HG03139 (cell line): ENCODE results near the gene DCLRE1C.
A peak's percentile ranks its signal among the peaks of the same experiment; 100 is the strongest.
"Not testable (repeated sequence)": the region's sequence is repeated elsewhere in the genome, so short reads cannot be mapped to it uniquely, and the experiment has no call there.

ENCODE experiments used
- ATAC-seq: cut with Tn5 transposase; IDR thresholded peaks from one replicate; pipeline ENCODE4 v1.9.1; 2021; ENCODE audit not compliant: unreplicated experiment

Gene DCLRE1C

DNA sequence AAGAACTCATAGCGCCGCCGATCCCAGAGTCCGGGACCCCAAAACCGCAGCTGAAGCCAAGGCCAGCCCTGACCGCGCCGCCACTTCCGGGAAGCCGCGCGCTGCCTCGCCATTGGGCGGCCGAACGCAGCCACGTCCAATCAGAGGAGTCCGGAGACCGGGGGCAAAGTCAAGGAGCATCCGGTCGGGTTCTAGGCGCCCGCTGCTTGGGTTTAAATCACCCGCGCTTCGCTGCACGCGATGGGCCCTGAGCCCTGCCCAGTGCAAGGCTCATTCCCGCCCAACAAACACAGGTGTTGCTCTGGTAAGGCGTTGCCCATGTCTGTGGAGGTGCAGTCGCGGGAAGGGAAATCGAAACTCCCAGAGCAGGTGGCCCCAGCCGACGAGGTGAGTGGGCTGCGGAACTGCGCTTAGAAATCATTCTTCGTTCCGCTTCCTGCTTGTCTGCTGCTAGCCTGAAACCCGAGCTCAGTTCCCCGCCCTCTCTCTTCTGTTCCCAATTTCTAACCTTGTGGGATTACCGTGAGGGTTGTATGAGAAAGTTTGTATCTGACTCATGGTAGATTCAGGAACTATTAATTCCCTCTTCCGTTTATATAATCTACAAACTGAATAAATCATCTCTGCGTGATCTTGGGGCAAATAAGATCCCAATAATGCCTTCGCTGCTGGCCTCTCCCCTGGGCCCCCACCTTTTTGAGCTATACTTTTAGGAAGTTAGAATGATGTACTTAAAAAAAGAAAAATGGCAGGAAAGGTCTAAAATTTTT is at the start of gene DCLRE1C:
Gene DCLRE1C, minus strand, starts transcription at position 96 of the 770 bp plus-strand sequence. Its CDS starts 86 bp downstream, at position 10.
- peak; percentile 75 for ATAC-seq

DNA sequence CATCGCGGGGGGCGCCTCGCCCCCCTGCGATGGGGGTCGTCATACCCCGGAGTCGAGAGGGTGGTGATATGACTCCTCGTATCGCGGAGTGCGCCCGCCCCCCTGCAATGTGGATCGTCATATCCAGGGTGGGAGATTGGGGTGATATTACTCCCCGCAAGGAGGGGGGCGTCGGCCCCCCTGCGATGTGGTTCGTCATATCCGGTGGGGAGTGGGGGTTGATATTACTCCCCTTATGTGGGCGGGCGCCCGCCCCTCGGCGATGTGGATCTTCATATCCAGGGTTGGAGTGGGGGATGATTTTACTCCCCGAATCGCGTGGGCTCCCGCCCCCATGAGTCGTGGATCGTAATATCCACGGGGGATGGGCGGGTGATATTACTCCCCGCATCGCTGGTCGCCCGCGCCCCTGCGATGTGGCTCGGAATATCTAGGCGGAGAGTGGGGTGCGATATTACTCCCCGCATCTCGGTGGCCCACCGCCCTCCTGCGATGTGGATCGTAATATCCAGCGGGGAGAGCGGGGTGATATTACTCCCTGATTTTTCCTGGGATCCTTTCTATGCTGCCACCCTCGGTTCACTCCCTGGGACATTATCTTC is 42.2 kb upstream of the DCLRE1C start:
- no peak for ATAC-seq

DNA sequence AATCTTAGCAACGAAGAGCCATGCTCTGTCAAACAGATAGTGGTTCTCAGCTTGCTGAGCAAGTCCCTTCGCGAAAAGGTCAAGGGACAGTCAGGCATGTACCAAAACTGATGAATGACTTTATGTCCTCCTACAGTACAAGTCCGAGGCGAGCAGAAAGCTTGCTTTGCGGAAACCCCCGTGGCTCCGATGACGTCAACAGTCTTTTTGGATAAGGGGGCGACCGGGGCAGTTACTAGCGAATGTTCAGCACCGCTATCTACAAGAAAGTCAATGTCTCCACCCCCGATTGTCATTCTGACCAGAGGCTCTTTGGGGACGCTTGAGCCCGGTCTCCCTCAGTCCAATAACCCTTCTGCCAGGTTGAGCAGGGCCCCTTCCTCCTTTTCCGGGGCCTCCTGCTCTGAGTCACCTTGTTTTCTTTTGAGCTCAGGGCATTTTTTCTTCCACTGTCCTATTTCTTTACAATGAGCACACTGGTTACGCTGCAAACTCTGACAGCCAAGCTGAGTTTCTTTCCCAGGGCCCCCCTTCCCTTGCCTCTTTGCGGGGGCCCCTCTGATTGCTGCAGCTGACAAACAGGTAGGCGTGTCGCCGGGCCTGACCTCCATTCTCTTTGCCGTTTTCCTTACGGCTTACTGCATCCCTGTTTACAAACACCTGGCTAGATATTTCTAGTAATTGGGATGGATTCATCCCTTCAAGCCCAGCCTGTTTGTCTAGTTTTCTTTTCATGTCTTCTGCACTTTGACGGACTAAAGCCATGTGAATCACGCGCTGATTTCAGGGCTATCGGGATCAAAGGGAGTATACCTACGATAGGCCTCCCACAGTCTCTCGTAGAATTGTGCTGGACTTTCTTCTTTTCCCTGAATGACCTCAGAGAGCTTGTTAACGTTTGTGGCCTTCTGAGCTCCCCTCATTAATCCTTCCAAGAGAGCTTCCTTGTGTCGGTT is 39.9 kb upstream of the DCLRE1C start:
- ATAC-seq = not testable (repeated sequence)

DNA sequence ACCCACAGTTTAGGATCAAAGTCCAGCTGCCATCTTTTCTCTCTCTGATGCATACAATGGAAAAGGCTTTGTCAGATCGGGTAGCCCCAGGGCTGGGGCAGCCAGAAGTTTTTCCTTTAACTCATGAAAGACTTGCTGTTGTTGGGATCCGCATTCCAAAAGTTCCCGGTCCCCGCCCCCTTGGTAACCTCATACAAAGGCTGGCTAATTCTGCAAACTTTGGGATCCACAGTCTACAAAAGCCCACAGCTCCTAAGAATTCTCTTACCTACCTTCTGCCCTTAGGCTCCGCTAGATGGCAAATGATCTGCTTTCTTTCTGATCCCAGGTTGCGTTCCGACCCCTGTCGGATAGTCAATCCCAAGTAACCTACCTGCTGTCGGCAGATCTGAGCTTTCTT is 38.4 kb upstream of the DCLRE1C start:
- not testable (repeated sequence) for ATAC-seq

DNA sequence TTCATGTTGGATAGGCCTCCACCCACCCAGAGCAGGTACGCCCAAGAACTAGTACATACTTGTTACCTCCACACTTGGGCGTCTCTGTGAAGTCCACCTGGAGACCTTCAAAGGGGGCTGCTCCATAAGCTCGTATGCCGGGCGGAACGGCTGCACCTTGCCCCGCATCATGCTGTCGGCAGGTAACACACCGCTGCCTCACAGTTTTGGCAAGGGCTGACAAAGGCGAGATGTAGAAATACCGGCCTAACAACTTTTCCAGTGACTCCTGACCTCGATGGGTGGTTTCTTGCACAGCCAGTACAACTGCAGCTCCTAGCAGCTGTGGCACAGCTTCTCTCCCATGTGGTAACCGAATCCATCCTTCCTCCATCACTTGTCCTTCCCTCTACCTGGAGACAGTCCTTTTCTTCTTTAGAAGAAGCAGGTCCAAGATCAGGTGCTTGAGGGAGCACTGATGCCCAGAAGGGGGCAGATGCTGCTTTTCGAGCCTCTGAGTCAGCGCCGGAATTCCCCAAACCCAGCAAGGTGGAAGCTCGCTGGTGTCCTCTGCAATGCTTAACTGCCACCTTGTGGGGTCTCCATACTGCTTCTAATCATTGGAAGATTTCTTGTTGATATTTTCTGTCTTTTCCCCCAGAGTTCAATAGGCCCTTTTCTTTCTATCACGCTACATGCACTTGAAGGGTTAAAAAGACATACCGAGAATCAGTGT is 37.3 kb upstream of the DCLRE1C start:
- ATAC-seq = not testable (repeated sequence)

DNA sequence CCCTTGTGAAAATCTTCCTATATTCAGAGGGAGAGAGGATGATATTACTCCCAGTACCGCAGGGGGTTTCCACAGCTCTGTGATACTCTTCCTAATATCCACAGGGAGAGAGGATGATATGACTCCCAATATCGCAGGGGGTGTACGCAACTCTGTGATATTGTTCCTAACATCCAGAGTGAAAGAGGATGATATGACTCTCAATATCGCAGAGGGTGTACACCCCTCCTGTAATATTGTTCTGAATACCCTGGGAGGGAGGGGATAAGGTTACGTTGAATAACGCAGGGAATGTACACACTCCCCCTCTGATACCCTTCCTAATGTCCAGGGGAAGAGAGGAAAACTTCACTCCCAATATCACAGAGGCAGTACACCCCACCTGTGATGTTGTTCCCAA is 35.7 kb upstream of the DCLRE1C start:
- not testable (repeated sequence) for ATAC-seq

DNA sequence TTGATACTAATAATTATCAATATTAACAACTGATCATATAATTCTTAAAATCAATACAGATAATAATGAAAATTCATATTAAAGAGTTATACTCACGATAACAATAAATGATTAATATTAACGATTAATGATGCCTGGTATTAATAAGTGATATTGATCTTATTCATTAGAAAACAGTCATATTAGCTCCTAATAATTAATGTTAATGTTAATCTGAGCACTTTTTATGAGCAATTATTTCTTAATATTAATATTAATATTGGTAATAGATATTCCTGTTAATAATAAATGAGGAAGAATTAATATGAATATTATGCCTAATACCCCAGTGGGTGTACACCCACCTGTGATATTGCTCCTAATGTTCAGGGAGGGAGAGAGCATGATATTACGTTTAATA is 28.8 kb upstream of the DCLRE1C start:
- ATAC-seq = no peak

DNA sequence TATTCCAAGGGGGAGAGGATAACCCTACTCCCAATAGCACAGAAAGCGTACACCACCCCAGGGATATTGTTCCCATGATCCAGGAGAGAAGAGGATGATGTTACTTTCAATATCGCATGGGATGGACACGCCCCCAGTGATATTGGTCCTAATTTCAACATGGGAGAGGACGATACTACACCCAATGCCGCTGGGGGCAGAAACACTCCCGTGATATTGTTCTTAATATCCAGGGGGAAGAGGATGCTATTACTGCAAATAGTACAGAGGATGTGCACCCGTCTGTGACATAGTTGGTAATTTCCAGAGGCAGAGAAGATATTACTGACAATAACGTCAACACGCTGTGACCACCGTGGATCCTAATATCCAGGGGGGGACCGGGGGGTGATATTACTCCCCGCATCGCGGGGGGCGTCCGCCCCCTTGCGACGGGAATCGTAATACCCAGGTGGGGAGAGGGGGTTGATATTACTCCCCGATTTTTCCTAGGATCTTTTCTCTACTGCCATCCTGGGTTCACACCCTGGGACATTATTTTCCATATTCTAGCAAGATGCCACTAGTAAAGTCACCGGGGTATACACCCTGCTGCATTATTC is 21.9 kb upstream of the DCLRE1C start:
- ATAC-seq = no peak

DNA sequence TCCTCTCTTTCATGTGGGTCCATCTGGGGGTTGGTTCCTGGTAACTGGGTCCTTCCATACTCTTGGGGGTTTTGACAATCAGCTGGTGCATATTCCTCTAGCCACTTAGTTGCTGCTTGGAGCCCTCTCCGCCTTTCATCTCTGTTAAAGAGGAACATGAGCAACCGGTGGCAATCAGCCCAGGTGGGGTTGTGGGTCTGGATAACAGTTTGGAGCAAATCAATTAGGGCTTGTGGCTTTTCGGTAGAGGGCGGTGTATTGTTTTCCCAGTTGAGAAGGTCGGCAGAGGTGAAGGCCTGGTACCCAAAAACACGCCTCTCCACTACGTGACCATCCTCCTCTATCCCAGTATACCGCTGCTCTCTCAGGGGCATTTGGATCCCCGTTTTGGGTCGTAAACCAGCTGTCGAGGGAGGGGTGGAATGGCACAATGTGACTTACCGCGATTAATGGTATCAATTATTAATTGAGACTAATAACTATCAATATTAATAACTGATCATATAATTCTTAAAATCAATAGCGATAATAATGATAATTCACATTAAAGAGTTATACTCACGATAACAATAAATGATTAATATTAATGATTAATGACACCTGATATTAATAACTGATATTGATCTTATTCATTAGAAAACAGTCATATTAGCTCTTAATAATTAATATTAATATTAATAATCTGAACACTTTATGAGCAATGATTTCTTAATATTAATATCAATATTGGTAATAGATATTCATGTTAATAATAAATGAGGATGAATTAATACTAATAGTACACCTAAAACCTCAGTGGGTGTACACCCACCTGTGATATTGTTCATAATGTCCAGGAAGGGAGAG is 20.5 kb upstream of the DCLRE1C start:
- ATAC-seq = not testable (repeated sequence)

DNA sequence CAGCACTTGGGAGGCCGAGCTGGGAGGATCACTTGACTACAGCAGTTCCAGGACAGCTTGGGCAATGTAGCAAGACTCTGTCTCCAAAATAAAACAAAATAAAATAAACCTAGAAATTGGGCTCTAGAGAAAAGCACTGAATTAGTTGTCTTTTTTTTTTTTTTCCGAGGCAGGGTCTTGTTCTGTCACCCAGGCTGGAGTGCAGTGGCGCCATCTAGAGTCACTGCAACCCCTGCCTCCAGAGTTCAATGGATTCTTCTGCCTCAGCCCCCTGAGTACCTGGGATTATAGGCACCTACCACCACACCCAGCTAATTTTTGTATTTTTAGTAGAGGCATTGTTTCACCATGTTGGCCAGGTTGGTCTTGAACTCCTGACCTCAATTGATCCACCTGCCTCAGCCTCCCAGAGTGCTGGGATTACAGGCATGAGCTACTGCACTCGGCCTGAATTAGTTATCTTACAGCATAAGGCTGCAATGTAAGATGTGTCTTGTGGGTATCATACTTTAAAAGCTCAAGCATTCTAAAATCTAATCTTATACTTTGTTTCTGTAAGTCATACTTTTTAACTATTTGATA is 18.1 kb upstream of the DCLRE1C start:
- ATAC-seq = no peak

DNA sequence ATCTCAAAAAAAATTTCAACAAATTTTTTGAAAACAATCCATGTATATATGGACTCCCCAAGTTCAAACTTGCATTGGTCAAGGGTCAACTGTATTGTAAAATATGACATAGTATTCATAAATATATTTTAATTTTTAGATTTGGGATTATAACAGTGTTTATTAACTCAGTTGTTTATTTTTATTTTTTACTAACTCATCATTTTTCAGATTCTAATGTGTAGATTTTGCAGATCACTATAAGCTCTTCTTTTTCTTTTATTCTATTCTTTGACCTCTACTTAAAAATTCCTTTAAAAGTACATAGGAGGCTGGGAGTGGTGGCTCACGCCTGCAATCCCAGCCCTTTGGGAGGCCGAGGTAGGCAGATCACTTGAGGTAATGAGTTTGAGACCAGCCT is 14.0 kb upstream of the DCLRE1C start:
- ATAC-seq = no peak

DNA sequence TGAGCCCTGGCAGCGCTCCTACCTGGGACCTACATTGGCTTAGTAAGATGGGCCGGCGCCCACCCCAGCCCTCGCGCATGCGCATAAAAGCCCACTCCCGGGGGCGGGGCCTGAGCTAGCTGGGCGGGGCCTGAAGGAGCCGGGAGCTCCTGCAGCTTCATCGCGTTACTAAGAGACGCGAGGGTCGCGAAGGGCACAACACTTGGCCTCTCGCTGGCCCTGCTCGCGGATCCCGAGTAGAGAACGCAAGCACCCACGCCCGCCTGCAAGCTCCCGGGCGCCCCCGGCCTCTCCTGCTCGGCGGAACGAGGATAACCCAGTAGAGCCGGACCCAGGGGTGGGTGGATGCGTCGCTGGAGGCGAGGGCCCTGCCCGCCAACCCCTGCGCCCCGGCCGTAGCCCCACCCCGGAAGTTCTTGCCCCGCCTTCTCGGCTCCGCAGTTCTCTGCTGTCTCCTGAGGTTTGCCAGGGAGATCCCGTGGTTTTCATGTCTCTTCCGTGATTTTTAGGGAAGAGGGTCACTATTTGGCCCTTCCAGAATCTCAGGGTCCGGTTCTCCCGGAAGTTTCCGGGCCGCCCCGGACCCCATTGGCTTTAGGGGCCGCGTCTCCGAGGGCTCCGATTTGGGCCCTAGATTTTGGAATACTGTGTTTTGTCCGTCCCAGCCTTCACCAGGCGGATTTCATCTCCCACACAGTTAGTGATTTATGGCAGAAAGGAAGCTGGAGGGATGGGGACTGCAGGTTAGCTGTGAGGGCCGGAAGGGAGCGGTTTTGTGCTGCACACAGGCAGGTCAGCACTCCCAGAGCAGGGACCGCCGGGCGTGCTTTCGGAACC is 5.5 kb upstream of the DCLRE1C start, which contains the start of gene MEIG1:
Gene MEIG1, plus strand, starts transcription at position 168 of the 837 bp plus-strand sequence. CDS start 7,081 bp downstream, outside the sequence.
- ATAC-seq = peak; percentile 71

DNA sequence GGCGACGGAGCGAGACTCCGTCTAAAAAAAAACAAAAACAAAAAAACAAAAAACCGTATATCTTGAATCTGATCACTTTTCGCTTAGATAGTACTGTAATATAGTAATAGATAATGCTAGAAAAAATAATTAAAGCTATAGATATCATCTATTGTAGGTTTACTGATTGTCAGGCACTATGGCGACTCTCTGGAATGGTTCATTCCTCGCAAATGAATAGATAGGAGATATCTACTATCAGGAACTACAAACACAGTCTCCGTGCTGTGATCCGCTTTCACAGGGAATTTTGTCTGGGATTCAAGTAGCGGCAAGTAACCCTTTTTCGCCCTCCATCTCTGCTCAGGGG is 5.0 kb upstream of the DCLRE1C start:
- no peak for ATAC-seq

DNA sequence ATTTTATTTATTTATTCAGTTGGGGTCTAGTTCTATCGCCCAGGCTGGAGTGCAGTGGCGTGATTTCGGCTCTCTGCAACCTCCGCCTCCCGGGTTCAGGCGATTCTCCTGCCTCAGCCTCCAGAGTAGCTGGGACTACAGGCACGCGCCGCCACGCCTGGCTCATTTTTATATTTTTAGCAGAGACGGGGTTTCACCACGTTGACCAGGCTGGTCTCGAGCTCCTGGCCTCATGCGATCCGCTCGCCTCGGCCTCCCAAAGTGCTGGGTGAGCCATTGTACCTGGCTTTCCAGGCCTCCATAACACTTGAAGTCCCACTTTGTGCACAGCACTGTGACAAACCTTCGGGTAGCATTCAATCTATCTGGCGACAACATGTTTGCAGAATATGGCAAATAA is 1.0 kb upstream of the DCLRE1C start:
- ATAC-seq = no peak

DNA sequence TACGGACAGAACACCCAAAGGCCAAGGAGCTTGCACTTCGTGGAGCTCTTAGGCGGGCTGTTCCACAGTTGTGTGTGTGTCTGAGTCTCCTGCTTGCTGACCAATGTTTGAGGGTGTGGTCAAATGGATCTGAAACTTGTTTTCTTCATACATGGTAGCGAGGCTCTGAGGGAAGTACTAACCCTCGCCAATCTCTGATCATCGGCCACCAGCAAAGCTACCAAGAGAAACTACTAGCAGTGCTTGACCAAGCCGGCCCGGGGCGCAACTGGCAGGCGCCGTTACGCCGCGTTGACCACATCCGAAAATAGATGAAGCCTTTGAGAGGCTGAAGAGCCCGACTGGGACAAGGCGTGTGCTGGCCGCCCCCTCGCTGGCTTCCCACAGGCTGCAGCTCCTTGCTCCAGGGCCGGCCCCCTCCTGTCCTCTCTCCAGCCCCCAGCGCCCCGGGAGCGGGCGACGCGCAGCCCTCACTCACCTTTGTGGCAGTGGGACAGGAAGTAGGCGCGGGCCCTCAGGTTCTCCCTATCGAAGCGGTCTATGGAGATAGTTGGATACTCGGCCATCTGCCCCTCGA is 384 bp downstream of the DCLRE1C start:
- peak; percentile 27 for ATAC-seq

DNA sequence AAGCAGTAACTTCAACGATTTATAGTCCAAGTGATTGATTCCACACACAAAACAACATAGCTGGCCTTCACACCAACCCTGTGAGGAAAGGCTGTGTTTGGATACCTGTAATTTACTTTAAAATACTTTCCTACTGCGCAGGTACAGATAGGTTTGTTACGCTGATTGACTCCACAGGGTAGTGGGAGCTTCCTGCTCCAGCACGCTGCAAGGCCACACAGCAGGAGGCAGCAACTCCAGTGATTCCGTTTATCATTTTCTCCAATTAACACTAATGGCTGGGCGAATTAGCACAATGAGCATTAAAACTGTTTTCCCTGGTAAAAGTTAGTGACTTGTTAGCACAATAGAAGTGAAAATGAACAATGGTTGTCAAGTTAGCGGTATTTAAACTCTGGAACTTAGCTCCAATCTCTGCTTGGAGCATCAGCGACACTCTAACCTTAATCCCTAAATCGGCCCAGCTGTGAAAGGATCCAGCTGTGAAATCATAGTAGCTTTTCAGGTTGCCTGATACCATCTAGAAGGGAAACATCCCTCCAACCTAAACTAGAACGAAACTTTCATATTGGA is 959 bp downstream of the DCLRE1C start:
- ATAC-seq = no peak

DNA sequence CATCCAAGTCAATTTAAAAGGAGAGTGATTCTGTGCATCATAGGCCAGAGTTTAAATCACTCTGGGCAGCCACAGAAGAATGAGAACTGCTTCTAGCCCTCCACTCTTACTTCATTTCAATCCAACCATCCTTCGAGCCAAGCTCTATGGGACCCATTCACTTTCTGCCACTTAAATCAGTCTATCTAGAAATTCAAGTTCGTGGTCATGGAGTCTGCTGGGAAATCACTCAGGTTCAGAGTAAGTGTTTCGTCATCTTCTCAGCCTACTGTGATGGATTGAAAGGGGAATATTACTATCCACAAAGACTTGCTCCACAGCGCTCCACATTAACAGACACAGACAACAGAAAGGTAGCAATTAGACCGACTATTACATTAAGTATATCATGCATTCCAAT is 4.6 kb downstream of the DCLRE1C start:
- no peak for ATAC-seq

DNA sequence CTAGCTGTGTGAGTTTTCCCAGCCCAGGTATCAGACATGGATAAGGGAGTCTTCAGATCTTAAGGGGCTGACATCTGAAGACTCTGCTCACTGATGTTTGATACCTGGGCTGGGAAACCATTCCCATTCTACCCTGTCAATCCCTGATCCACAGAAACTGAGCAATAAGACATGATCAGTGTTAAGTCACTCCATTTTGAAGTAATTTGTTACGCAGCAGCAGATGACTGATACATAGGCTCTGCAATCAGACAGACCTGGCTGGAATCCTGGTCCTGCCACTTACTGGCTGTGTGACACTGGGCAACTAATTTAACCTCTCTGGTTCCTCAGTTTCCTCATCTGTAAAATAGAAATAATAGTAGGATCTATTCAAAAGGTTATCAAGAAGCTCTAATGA is 6.6 kb downstream of the DCLRE1C start:
- no peak for ATAC-seq
